NT2/D1 (cell line): ENCODE measurements around the gene CCDC70.

ENCODE experiments used
- DNase-seq: peaks from one replicate; pipeline ENCODE4 v3.0.0-alpha.2; 2011; ENCODE audit warnings: low read depth, low spot score
- H3K27me3 ChIP-seq: 2 replicates; pipeline ENCODE4 v1.6.0; 2011; ENCODE audit warnings: mild to moderate bottlenecking; ENCODE audit not compliant: insufficient read length, insufficient read depth
- H3K36me3 ChIP-seq: 2 replicates; pipeline ENCODE4 v1.6.1; 2011; ENCODE audit warnings: mild to moderate bottlenecking, low read length, mixed read lengths; ENCODE audit not compliant: insufficient read depth, insufficient read length
- H3K4me1 ChIP-seq: 2 replicates; pipeline ENCODE4 v1.5.1; 2011; ENCODE audit not compliant: insufficient read depth, insufficient read length
- H3K4me3 ChIP-seq: 2 replicates; pipeline ENCODE4 v1.5.1; 2011; ENCODE audit warnings: low read depth; ENCODE audit not compliant: insufficient read length
- H3K9ac ChIP-seq: 2 replicates; pipeline ENCODE4 v1.6.0; 2011; ENCODE audit warnings: low read depth; ENCODE audit not compliant: insufficient read length
- H3K9me3 ChIP-seq: 2 replicates; pipeline ENCODE4 v1.5.1; 2011; ENCODE audit warnings: mild to moderate bottlenecking, low read length; ENCODE audit not compliant: insufficient read depth
- SUZ12 ChIP-seq: IDR thresholded peaks from 2 replicates; pipeline ENCODE4 v1.6.1; 2011; ENCODE audit not compliant: insufficient read length, insufficient read depth; ENCODE audit errors: extremely low read depth
- YY1 ChIP-seq: IDR thresholded peaks from 2 replicates; pipeline ENCODE4 v1.6.1; 2011; ENCODE audit not compliant: insufficient read length, insufficient read depth
- ZNF274 ChIP-seq: IDR thresholded peaks from 2 replicates; pipeline ENCODE4 v1.6.1; 2011; ENCODE audit warnings: mild to moderate bottlenecking, low read depth, low read length

Gene CCDC70

DNA sequence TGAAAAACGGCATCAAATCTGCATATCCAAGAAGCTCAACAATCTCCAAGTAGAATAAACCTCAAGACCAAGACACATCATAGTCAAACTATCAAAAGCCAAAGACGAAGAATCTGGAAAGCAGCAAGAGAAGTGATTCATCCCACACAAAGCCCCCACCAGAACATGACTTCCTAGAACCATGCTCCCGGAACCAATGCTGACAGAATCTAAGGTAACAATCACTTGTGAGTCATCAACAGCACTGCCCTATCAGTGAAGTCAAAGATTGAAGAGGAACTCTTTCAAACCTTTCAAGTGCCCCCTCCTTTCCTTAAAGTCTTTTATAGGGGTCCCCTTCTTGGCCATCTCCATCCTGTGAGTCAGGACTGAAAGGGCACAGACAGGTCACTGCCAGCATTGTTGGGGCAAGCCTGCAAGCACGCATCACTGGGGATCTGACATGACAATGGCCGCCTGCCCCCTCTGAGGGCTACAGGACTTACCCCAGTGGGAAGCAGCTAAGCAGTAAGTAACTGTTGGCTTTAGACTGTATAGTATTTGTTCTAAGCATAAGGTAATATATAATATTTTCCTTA is at the start of gene CCDC70:
CCDC70 (plus strand) TSS at position 247 of the 578 bp plus-strand sequence. CDS start 3,443 bp downstream, outside the sequence.
- Histone ChIP-seq H3K4me3 (no peak within 1 kb of the TSS), H3K36me3 (no peaks in the 10 kb centered on the region), H3K4me1 (no peaks in the 10 kb centered on the region), H3K9ac (no peak within 1 kb of the TSS), H3K9me3 (no peaks in the 10 kb centered on the region), H3K27me3 (no peaks in the 10 kb centered on the region)
- TF ChIP-seq ZNF274 (no peak), SUZ12 (no peak), YY1 (no peak)
- no peak for DNase-seq

DNA sequence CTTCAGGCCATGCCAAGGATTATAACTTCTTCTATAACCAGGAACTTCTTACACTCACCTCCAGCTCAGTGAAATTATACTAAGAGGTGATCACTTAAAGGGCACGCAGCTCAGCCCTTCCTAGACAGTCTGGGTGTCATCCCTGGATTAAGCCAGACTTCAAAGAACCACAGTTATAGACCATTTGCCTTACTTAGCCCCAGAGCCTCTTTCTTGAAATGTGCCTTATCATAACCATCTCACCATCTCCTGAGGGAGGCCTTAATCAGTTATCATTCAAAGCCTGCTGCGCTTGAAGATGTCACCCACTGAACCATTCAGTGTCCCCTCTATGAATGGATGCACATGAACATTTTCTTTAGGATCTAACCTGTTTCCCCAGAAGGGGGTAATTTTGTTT is 47.7 kb upstream of the CCDC70 start:
- Histone ChIP-seq H3K9ac (no peak overlapping the region), H3K27me3 (no peaks in the 10 kb centered on the region), H3K36me3 (no peaks in the 10 kb centered on the region), H3K4me3 (no peak overlapping the region), H3K4me1 (no peaks in the 10 kb centered on the region), H3K9me3 (no peaks in the 10 kb centered on the region)
- no peak for DNase-seq
- TF ChIP-seq SUZ12 (no peak), ZNF274 (no peak), YY1 (no peak)

DNA sequence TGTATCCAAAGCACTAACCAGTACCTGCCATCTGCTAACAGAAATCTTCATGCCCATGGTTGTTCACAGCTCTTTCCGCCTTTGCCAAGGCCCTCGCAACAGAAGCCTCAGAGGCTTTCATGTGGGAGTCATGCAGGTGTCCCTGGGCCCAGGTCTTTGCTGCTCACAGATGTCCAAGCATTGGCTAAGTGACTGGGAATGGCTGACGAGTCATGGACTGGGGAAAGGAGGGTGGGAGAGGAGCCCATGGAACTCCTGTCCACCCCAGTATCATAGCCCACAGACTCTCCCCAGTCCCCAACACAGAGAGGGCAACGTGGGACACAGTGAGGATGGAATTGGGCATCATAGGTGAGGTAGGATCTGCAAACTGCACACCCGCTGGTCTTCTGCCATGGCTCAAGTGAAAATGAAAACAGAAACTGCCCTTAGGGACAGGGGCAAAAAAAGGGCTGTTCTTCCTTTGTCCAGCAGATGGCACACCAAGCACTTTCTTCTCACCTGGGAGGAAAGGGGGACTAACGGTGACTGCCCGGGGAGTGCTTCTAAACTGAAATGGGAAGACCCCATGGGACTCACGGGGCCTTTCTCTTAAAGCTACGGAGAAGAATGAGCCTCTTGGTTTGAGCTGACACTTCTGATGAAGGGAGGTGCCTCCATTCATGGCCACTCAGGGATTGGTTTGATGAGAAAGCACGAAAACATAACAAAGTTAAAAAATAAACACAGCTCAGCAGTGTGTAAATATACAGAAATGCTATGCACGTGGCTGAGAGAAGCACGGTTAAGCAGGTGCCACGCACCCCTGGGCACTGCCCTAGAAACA is 46.7 kb upstream of the CCDC70 start:
- no peak for TF ChIP-seq YY1
- TF ChIP-seq SUZ12, result no peak
- H3K27me3 ChIP-seq, result no peaks in the 10 kb centered on the region
- no peaks in the 10 kb centered on the region for H3K36me3 ChIP-seq
- H3K4me3 ChIP-seq, result no peak overlapping the region
- H3K4me1 ChIP-seq, result no peaks in the 10 kb centered on the region
- DNase-seq, result peak; percentile 52
- H3K9ac ChIP-seq, result no peak overlapping the region
- H3K9me3 ChIP-seq, result no peaks in the 10 kb centered on the region

DNA sequence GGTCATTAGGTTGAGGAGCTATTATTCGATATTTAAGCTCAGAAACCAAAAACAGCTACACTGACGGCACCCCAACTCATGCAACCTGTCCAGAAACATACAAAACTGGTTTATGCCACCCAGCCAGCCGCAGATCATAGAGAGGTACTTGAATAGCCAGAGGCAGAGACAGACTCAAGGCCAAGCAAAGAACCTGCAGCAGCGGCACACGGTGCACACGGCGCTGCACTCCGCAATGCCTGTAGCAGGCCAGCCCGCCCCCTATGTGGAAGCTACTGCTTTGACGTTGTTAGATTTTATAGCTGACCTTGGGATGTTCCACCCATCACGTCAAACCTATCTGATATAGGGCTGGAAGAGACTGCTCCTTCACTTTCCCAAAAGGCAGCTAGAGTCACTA is 45.9 kb upstream of the CCDC70 start:
- H3K4me3 ChIP-seq, result no peak overlapping the region
- DNase-seq, result no peak
- TF ChIP-seq YY1 (no peak), SUZ12 (no peak), ZNF274 (no peak)
- no peaks in the 10 kb centered on the region for H3K27me3 ChIP-seq
- no peaks in the 10 kb centered on the region for H3K9me3 ChIP-seq
- H3K9ac ChIP-seq, result no peak overlapping the region
- no peaks in the 10 kb centered on the region for H3K36me3 ChIP-seq
- H3K4me1 ChIP-seq, result no peaks in the 10 kb centered on the region

DNA sequence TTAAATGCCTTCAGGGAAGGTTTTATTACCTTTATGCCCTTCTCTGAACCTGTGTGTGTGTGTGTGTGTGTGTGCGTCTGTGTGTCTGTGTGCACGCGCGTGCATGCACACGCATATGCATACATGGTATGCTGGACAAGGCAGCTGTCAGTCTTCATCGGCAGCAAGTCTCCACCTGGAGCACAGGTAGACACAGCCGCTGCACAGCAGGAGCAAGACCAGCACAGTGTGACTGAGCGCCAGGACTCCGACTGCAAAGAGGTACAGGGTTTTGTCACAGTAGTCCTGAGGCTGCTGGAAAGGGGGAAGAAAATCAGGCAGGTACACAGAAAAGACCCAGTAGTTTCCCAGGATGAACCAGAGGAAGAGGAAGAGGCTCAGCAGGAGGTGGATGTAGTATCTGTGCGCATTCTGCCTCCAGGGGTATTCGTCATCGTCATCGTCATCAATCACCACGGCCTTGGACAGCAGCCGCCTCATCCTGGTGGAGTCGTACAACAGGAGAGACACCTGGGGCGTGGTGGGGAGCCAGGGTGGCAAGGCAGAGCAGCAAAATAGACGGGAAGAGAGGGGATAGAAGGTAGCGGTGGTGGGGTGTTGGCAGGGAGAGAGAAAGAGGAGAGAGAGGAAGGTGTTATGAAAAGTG is 45.0 kb upstream of the CCDC70 start:
- TF ChIP-seq SUZ12, result no peak
- no peak for TF ChIP-seq YY1
- no peak for TF ChIP-seq ZNF274
- no peaks in the 10 kb centered on the region for H3K4me1 ChIP-seq
- no peak for DNase-seq
- no peaks in the 10 kb centered on the region for H3K36me3 ChIP-seq
- H3K9ac ChIP-seq, result no peak overlapping the region
- no peaks in the 10 kb centered on the region for H3K9me3 ChIP-seq
- H3K4me3 ChIP-seq, result no peak overlapping the region
- H3K27me3 ChIP-seq, result no peaks in the 10 kb centered on the region

DNA sequence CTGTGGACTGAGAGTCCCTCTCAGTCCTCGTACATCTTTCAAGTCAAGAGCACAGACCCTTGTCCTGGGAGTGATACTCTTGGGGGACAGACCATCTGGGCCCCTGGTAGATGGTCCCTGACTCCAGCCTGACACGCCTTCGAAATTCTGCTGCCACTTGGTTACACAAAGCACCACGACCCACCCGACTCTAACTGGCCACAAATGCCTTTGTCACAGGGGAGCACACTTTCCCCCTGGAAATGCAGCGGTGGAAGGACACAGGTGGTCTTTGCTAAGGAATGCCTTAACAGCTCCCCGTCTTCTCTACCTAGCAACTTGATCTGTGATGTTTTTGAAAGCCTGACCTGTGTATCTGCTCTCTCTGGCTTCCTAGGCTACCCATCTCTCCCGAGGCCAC is 44.1 kb upstream of the CCDC70 start:
- no peaks in the 10 kb centered on the region for H3K27me3 ChIP-seq
- TF ChIP-seq ZNF274 (no peak), YY1 (no peak), SUZ12 (no peak)
- no peak overlapping the region for H3K9ac ChIP-seq
- H3K9me3 ChIP-seq, result no peaks in the 10 kb centered on the region
- H3K4me3 ChIP-seq, result no peak overlapping the region
- no peak for DNase-seq
- H3K4me1 ChIP-seq, result no peaks in the 10 kb centered on the region
- no peaks in the 10 kb centered on the region for H3K36me3 ChIP-seq

DNA sequence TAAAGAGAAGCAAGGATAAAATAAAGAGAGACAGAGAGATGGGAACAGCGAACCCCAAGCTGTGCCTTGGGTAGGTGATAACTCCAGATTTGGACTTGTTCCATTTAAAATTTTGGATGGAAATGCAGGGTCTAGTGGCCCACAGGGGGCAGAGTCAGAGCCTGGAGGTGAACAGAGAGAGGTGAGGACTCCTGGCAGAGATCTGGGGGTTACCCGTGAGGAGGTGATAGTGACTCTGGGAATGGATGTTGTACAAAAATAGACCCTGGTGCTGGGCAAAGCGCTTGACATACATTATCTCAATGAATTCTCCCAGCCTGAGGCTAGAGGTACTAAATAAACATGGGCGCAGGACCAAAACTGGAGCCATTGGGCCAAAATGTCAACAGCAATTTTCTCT is 43.5 kb upstream of the CCDC70 start:
- Histone ChIP-seq H3K27me3 (no peaks in the 10 kb centered on the region), H3K4me3 (no peak overlapping the region), H3K9me3 (no peaks in the 10 kb centered on the region), H3K4me1 (no peaks in the 10 kb centered on the region), H3K9ac (no peak overlapping the region), H3K36me3 (no peaks in the 10 kb centered on the region)
- DNase-seq, result no peak
- no peak for TF ChIP-seq YY1
- no peak for TF ChIP-seq SUZ12
- no peak for TF ChIP-seq ZNF274
